Measurements from ENCODE around the gene OR4D1. TPM values are rescaled to one million over a fixed set of nuclear protein-coding genes. Genes with fewer than 3 reads are reported as not detected.

Gene OR4D1
- total RNA-seq, 2 experiments from 2014 or later, result 0.49 to 0.70 TPM

DNA sequence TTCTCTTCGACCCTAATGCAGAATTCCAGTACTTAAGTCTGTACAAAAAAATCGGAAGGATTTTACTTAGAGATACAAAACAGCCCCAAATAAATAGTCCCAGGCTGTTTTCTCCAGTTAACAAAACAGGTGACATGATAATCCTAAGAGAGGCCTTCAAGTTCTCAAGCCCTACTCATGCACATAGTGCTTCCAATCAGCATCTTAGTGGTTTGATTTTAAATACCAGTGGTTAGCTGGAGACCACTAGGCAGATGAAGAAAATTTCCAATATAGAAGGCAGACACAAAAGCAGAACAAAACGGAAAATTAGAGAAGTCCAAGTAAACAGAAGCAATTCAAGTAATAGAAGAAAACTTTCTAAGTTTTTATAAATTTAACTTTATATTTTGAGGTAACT lies 13.4 kb downstream of the OR4D1 start:
- no peak overlapping the region for H3K4me3 ChIP-seq (ENCODE audit: low read length)
- no peak for DNase-seq
- no peak overlapping the region for H3K4me3 Mint-ChIP-seq
- H3K36me3 ChIP-seq (ENCODE audit: insufficient read depth, low read length), result no peaks in the 10 kb centered on the region
- no peaks in the 10 kb centered on the region for H3K9me3 ChIP-seq (ENCODE audit: control insufficient read depth in 1 of 2, insufficient read depth in 1 of 2, low read length in 2 of 2)
- CTCF ChIA-PET, result no interaction called here
- peaks cover 9% of the 10 kb centered on the region for H3K9me3 Mint-ChIP-seq
- H3K27ac Mint-ChIP-seq, result no peak overlapping the region
- POLR2A ChIA-PET, result no interaction called here
- no peak for ATAC-seq (ENCODE audit: poor library complexity)
- TF ChIP-seq, protein P1, sequence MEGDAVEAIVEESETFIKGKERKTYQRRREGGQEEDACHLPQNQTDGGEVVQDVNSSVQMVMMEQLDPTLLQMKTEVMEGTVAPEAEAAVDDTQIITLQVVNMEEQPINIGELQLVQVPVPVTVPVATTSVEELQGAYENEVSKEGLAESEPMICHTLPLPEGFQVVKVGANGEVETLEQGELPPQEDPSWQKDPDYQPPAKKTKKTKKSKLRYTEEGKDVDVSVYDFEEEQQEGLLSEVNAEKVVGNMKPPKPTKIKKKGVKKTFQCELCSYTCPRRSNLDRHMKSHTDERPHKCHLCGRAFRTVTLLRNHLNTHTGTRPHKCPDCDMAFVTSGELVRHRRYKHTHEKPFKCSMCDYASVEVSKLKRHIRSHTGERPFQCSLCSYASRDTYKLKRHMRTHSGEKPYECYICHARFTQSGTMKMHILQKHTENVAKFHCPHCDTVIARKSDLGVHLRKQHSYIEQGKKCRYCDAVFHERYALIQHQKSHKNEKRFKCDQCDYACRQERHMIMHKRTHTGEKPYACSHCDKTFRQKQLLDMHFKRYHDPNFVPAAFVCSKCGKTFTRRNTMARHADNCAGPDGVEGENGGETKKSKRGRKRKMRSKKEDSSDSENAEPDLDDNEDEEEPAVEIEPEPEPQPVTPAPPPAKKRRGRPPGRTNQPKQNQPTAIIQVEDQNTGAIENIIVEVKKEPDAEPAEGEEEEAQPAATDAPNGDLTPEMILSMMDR (IDR thresholded peaks at IDR 0.05), result no peak
- peaks cover 19% of the 10 kb centered on the region for H3K4me1 ChIP-seq (ENCODE audit: insufficient read depth, low read length)
- no peaks in the 10 kb centered on the region for H3K27me3 ChIP-seq (ENCODE audit: control insufficient read depth in 1 of 2, insufficient read depth in 2 of 2, low read length in 2 of 2)
- H3K4me1 Mint-ChIP-seq (ENCODE audit: low read depth), result peaks cover 66% of the 10 kb centered on the region
- no peak overlapping the region for H3K27ac ChIP-seq (ENCODE audit: low read depth in 1 of 2, low read length in 2 of 2)
- intact Hi-C loops (cut with DNase I, micrococcal nuclease), result no loop called here
- no peaks in the 10 kb centered on the region for H3K27me3 Mint-ChIP-seq
- peaks cover 17% of the 10 kb centered on the region for H3K36me3 Mint-ChIP-seq (ENCODE audit: low read depth)

DNA sequence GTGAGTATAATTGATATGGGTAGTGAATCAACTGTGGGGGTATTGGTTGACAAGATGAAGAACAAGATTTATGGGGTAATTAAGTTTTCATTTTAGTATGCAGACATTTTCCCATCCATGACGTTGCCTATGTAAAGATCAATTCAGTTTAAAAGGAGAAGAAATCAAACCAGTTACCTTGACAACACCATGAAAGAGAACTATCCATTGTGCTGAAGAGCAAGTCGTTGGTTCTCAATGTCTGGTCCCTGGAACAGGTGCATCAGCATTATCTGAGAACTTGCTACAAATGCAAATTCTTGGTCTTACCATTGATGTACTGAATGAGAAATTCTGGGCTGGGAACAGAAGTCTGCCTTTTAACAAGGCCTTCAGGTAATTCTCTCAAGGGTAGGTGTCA lies 17.8 kb downstream of the OR4D1 start:
- no peaks in the 10 kb centered on the region for H3K27me3 Mint-ChIP-seq
- TF ChIP-seq, protein P1 (IDR thresholded peaks at IDR 0.05), result no peak
- H3K36me3 ChIP-seq (ENCODE audit: insufficient read depth, low read length), result no peaks in the 10 kb centered on the region
- H3K27ac ChIP-seq (ENCODE audit: low read depth in 1 of 2, low read length in 2 of 2), result no peak overlapping the region
- peaks cover 66% of the 10 kb centered on the region for H3K4me1 Mint-ChIP-seq (ENCODE audit: low read depth)
- DNase-seq (peak in 3 of 14 experiments; percentile 14 to 40 (median 21)), ATAC-seq (ENCODE audit: poor library complexity) (no peak)
- H3K27ac Mint-ChIP-seq, result no peak overlapping the region
- H3K9me3 ChIP-seq (ENCODE audit: control insufficient read depth in 1 of 2, insufficient read depth in 1 of 2, low read length in 2 of 2), result no peaks in the 10 kb centered on the region
- H3K36me3 Mint-ChIP-seq (ENCODE audit: low read depth), result peaks cover 5% of the 10 kb centered on the region
- no peaks in the 10 kb centered on the region for H3K27me3 ChIP-seq (ENCODE audit: control insufficient read depth in 1 of 2, insufficient read depth in 2 of 2, low read length in 2 of 2)
- H3K4me1 ChIP-seq (ENCODE audit: insufficient read depth, low read length), result peaks cover 38% of the 10 kb centered on the region
- ChIA-PET POLR2A (no interaction called here), CTCF (interaction anchor here (1.2 kb wide), 1 partner anchor 19 kb away, joined by 3 read pairs; no protein-coding TSS in a partner anchor)
- intact Hi-C loops (cut with DNase I, micrococcal nuclease), result no loop called here
- no peak overlapping the region for H3K4me3 ChIP-seq (ENCODE audit: low read length)
- peaks cover 4% of the 10 kb centered on the region for H3K9me3 Mint-ChIP-seq
- no peak overlapping the region for H3K4me3 Mint-ChIP-seq

DNA sequence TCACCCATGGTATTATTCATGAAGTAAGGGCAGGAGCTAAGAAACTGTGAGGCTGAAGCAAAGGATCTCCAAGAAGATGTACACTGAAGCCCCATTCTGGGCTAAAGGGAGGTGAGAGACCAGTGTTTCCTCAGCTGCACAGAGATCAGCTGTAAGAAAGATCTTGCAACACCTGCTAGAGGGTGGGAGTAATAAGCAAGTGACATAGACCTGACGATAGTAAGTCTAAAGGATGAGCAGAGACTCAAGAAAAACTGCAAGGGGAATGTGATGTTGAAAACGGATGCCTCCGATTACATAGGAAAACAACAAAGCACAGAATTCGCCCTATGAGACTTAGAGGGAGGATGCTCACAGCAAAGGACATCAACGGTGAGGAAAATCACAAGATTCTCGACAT lies 18.5 kb downstream of the OR4D1 start, which contains the start of gene OR4D2:
TSS of gene OR4D2 (plus strand) at position 301 of the 400 bp plus-strand sequence. CDS start 2,674 bp downstream, outside the sequence.
- H3K27me3 Mint-ChIP-seq, result no peaks in the 10 kb centered on the region
- intact Hi-C loops (cut with DNase I, micrococcal nuclease), result no loop called here
- TF ChIP-seq, protein P1 (IDR thresholded peaks at IDR 0.05), result no peak
- H3K9me3 Mint-ChIP-seq, result peaks cover 4% of the 10 kb centered on the region
- no peaks in the 10 kb centered on the region for H3K27me3 ChIP-seq (ENCODE audit: control insufficient read depth in 1 of 2, insufficient read depth in 2 of 2, low read length in 2 of 2)
- no peaks in the 10 kb centered on the region for H3K9me3 ChIP-seq (ENCODE audit: control insufficient read depth in 1 of 2, insufficient read depth in 1 of 2, low read length in 2 of 2)
- peaks cover 5% of the 10 kb centered on the region for H3K36me3 Mint-ChIP-seq (ENCODE audit: low read depth)
- peaks cover 73% of the 10 kb centered on the region for H3K4me1 Mint-ChIP-seq (ENCODE audit: low read depth)
- ATAC-seq (ENCODE audit: poor library complexity) (no peak), DNase-seq (no peak)
- peak within 1 kb of the TSS; percentile 26 for H3K27ac Mint-ChIP-seq
- no peak within 1 kb of the TSS for H3K27ac ChIP-seq (ENCODE audit: low read depth in 1 of 2, low read length in 2 of 2)
- peaks cover 41% of the 10 kb centered on the region for H3K4me1 ChIP-seq (ENCODE audit: insufficient read depth, low read length)
- H3K36me3 ChIP-seq (ENCODE audit: insufficient read depth, low read length), result no peaks in the 10 kb centered on the region
- H3K4me3 Mint-ChIP-seq, result no peak within 1 kb of the TSS
- ChIA-PET CTCF (no interaction called here), POLR2A (interaction anchor here (1.3 kb wide), 1 partner anchor 13 kb away, joined by 3 read pairs; no protein-coding TSS in a partner anchor)
- no peak within 1 kb of the TSS for H3K4me3 ChIP-seq (ENCODE audit: low read length)

Measured in CD4-positive, alpha-beta T cell (primary cell).